Measurements from ENCODE around the gene ZSCAN2.

GRCh38 chr15:84598993-84599392, 1.8 kb upstream of the ZSCAN2 start:
- TF ChIP-seq POLR2A (IDR thresholded peaks at IDR 0.05; ENCODE audit: extremely low read depth, insufficient read length), result no peak
- TF ChIP-seq MAX (IDR thresholded peaks at IDR 0.05; ENCODE audit: low read depth, low read length), result peak; percentile 76
